Endothelial cell of umbilical vein (primary cell): Measurements from ENCODE around the gene P2RX2. TPM values are rescaled to one million over a fixed set of nuclear protein-coding genes. Genes with fewer than 3 reads are reported as not detected.
A peak's percentile ranks its signal among the peaks of the same experiment; 100 is the strongest.

ENCODE experiments used
- BruUV-seq: library from RNA; stranded (reverse); fragments of 400-500 nt; replicated peaks from 2 replicates; lab custom pipeline; 2021; lab: Mats Ljungman, UMichigan
- CTCF ChIA-PET: fragments of 300-600, 350-600 bp; sonication (Branson Sonifier 250); formaldehyde crosslinking; loops from one replicate; lab custom pipeline; 2021; ENCODE audit warnings: antibody characterized with exemption, inconsistent platforms; lab: Charles Lee
- POLR2A ChIA-PET: fragments of 300-600, 350-600 bp; sonication (Branson Sonifier 250); formaldehyde crosslinking; loops from one replicate; lab custom pipeline; 2021; ENCODE audit warnings: antibody characterized with exemption, inconsistent platforms; lab: Charles Lee
- DNase-seq: peaks from one replicate; pipeline ENCODE4 v3.0.0-alpha.2; 2011; ENCODE audit warnings: low read depth, low spot score
- FAIRE-seq: peaks from 2 replicates; lab custom pipeline; 2011; peaks lifted over from hg19 to GRCh38; lab: Jason Lieb, UNC
- H2AFZ ChIP-seq: 2 replicates; pipeline ENCODE4 v1.6.0; 2012; ENCODE audit warnings: low read depth, low read length, control low read depth, inconsistent platforms
- H3K27ac ChIP-seq: 2 replicates; pipeline ENCODE4 v1.5.1; 2011; ENCODE audit warnings: low read depth, mild to moderate bottlenecking, control low read depth, low read length, moderate library complexity; ENCODE audit not compliant: insufficient read depth
- H3K27me3 ChIP-seq, 2 experiments: 2 replicates each; pipeline versions ENCODE4 v1.6.0 to v1.6.1; 2011; ENCODE audit warnings: low read length in 2 of 2, mixed read lengths in 1 of 2; ENCODE audit not compliant: control insufficient read depth in 2 of 2, insufficient read depth in 2 of 2
- H3K36me3 ChIP-seq, 2 experiments: 2 replicates in 1 of 2; 3 replicates in 1 of 2; pipeline ENCODE4 v1.5.1; 2011; ENCODE audit warnings: low read length in 2 of 2, mild to moderate bottlenecking in 1 of 2, moderate library complexity in 1 of 2; ENCODE audit not compliant: control insufficient read depth in 2 of 2, insufficient read depth in 2 of 2; ENCODE audit errors: extremely low read depth in 1 of 2
- H3K4me1 ChIP-seq: 3 replicates; pipeline ENCODE4 v1.5.1; 2011; ENCODE audit warnings: mild to moderate bottlenecking, low read length; ENCODE audit not compliant: control insufficient read depth, insufficient read depth; ENCODE audit errors: extremely low read depth
- H3K4me2 ChIP-seq: 2 replicates; pipeline ENCODE4 v1.6.1; 2011; ENCODE audit warnings: low read length, control low read depth, mixed read lengths; ENCODE audit not compliant: insufficient read depth
- H3K4me3 ChIP-seq, 3 experiments: fragments of 200-600 bp in 1 of 3; sonication (generic), shearing (Covaris generic) in 1 of 3; replicated peaks in 1 of 3; 2 replicates each; pipeline ENCODE4 v1.5.1; 2011 to 2016; ENCODE audit warnings: control low read depth in 3 of 3, low read length in 3 of 3, mild to moderate bottlenecking in 2 of 3, inconsistent platforms in 1 of 3, low read depth in 1 of 3, moderate library complexity in 1 of 3; ENCODE audit not compliant: insufficient read depth in 1 of 3
- H3K79me2 ChIP-seq: 2 replicates; pipeline ENCODE4 v1.6.0; 2012; ENCODE audit warnings: low read length, inconsistent platforms; ENCODE audit not compliant: control insufficient read depth, insufficient read depth
- H3K9ac ChIP-seq: replicated peaks from 2 replicates; pipeline ENCODE3; 2011; ENCODE audit warnings: low read length, control low read depth; ENCODE audit not compliant: insufficient read depth; ENCODE audit errors: extremely low read depth
- H3K9me1 ChIP-seq: replicated peaks from 3 replicates; pipeline ENCODE4 v1.6.0; 2011; ENCODE audit warnings: mild to moderate bottlenecking, low read length; ENCODE audit not compliant: control insufficient read depth, insufficient read depth; ENCODE audit errors: extremely low read depth
- H3K9me3 ChIP-seq: replicated peaks from 2 replicates; pipeline ENCODE4 v1.5.1; 2012; ENCODE audit warnings: low read length, inconsistent platforms; ENCODE audit not compliant: control insufficient read depth, insufficient read depth
- H4K20me1 ChIP-seq: replicated peaks from 2 replicates; pipeline ENCODE3; 2011; ENCODE audit warnings: mild to moderate bottlenecking, low read length; ENCODE audit not compliant: control insufficient read depth, insufficient read depth; ENCODE audit errors: extremely low read depth
- CTCF ChIP-seq, 2 donors: IDR thresholded peaks; 1 replicate in 1 of 2; 2 replicates in 1 of 2; pipeline ENCODE4 v1.5.1; 2011; ENCODE audit warnings: low read length in 2 of 2, mild to moderate bottlenecking in 2 of 2, moderate library complexity in 2 of 2, control low read depth in 1 of 2, inconsistent platforms in 1 of 2, low read depth in 1 of 2; ENCODE audit not compliant: insufficient read depth in 1 of 2; ENCODE audit errors: extremely low read depth in 1 of 2
- EZH2 ChIP-seq: IDR thresholded peaks from 2 replicates; pipeline ENCODE4 v1.6.1; 2012; ENCODE audit warnings: borderline replicate concordance, low read depth, mild to moderate bottlenecking, moderate library complexity, low read length, inconsistent platforms; ENCODE audit not compliant: severe bottlenecking
- FOS ChIP-seq: IDR thresholded peaks from 2 replicates; pipeline ENCODE4 v1.6.1; 2011; ENCODE audit warnings: mild to moderate bottlenecking, low read length, moderate library complexity, borderline replicate concordance; ENCODE audit not compliant: insufficient read depth
- GATA2 ChIP-seq: IDR thresholded peaks from 2 replicates; pipeline ENCODE4 v1.7.0; 2011; ENCODE audit warnings: low read depth, mild to moderate bottlenecking, moderate library complexity, mixed read lengths, low read length; ENCODE audit not compliant: insufficient read length, insufficient read depth
- JUN ChIP-seq: IDR thresholded peaks from 2 replicates; pipeline ENCODE4 v1.6.1; 2011; ENCODE audit warnings: borderline replicate concordance, low read depth; ENCODE audit not compliant: insufficient read length, insufficient read depth
- MAX ChIP-seq: IDR thresholded peaks from 2 replicates; pipeline ENCODE4 v1.6.1; 2011; ENCODE audit not compliant: insufficient read depth, insufficient read length
- MYC ChIP-seq: IDR thresholded peaks from one replicate; pipeline ENCODE4 v1.6.1; 2011; ENCODE audit warnings: mild to moderate bottlenecking, low read depth, low read length
- POLR2A ChIP-seq: IDR thresholded peaks from 2 replicates; pipeline ENCODE4 v1.6.1; 2012; ENCODE audit warnings: low read depth, mild to moderate bottlenecking, control low read depth, low read length
- POLR2AphosphoS5 ChIP-seq: IDR thresholded peaks from 2 replicates; pipeline ENCODE4 v1.6.1; 2012; ENCODE audit warnings: low read depth, mild to moderate bottlenecking, control low read depth, low read length, moderate library complexity; ENCODE audit not compliant: insufficient read depth
- dilution Hi-C: fragments of 300-500 bp; cut with MboI; formaldehyde crosslinking; loops from one replicate; pipeline ENCODE4 v1.15.0; 2019; ENCODE audit warnings: low sequenced_read_pairs; ENCODE audit not compliant: extremely low pct_ligation_motif_present
- intact Hi-C: fragments of 100-400 bp; cut with micrococcal nuclease; formaldehyde crosslinking; loops from one replicate; pipeline ENCODE4 v1.10.0; 2022
- polyA plus RNA-seq, 4 experiments: library from polyadenylated mRNA; depleted of rRNA in 3 of 4; stranded (reverse) in 3 of 4; unstranded in 1 of 4; fragments of >200 nt; gene quantifications; 2 replicates each; pipeline versions ENCODE4 v1.2.1 to v1.2.3, GENCODE V29; 2011 to 2012; ENCODE audit warnings: missing spikeins in 1 of 4
- total RNA-seq: library from RNA; stranded (reverse); gene quantifications from 2 replicates; pipeline ENCODE4 v1.2.3, GENCODE V29; 2021

The P2RX2 gene
- total and polyA plus RNA-seq, 2 donors (not counting 3 experiments of a cell fraction or from before 2014, with no cell fraction given) = not detected

GRCh38 chr12:132653567-132654290, 35.2 kb downstream of the P2RX2 start:
- Histone ChIP-seq H4K20me1 (no peaks in the 10 kb centered on the region), H3K27me3 (no peaks in the 10 kb centered on the region), H3K4me2 (no peak overlapping the region), H3K9me1 (no peaks in the 10 kb centered on the region), H3K4me1 (peaks cover 2% of the 10 kb centered on the region), H3K9me3 (no peaks in the 10 kb centered on the region), H3K9ac (peak overlapping the region; percentile 30), H3K27ac (peak overlapping the region; percentile 54), H3K4me3 (no peak overlapping the region), H3K36me3 (peaks cover 4 to 16% of the 10 kb centered on the region in 2 experiments), H2AFZ (no peak overlapping the region), H3K79me2 (no peaks in the 10 kb centered on the region)
- intact Hi-C loops (no loop called here), dilution Hi-C loops (no loop called here)
- DNase-seq (peak; percentile 88), FAIRE-seq (peak; percentile 84)
- POLR2A ChIA-PET = no interaction called here
- CTCF ChIA-PET = interaction anchor here (0.9 to 1.4 kb wide), 2 partner anchors 15 to 93 kb away, joined by 3 to 4 read pairs; no protein-coding TSS in a partner anchor
- TF ChIP-seq FOS (no peak), POLR2A (no peak), POLR2AphosphoS5 (no peak), JUN (no peak), EZH2 (no peak)
- no TSS peak for BruUV-seq

- CTCF ChIA-PET = interaction anchor here (1.3 kb wide), 1 partner anchor 18 kb away, joined by 3 read pairs; no protein-coding TSS in a partner anchor
- Histone ChIP-seq H3K4me1 (peaks cover 2% of the 10 kb centered on the region), H3K4me3 (no peak overlapping the region), H3K9me1 (no peaks in the 10 kb centered on the region), H4K20me1 (no peaks in the 10 kb centered on the region), H3K79me2 (no peaks in the 10 kb centered on the region), H3K4me2 (no peak overlapping the region), H3K27ac (no peak overlapping the region), H3K9ac (no peak overlapping the region), H3K9me3 (no peaks in the 10 kb centered on the region), H3K36me3 (peaks cover 7 to 12% of the 10 kb centered on the region in 2 experiments), H2AFZ (no peak overlapping the region), H3K27me3 (no peaks in the 10 kb centered on the region)
- POLR2A ChIA-PET = no interaction called here
- TF ChIP-seq POLR2AphosphoS5 = no peak
- TF ChIP-seq MAX = no peak
- TF ChIP-seq EZH2 = no peak
- TF ChIP-seq FOS = no peak
- no peak for TF ChIP-seq POLR2A
- TF ChIP-seq MYC = no peak
- no peak for TF ChIP-seq GATA2
- TF ChIP-seq JUN = no peak
- TF ChIP-seq CTCF (IDR thresholded peaks at IDR 0.05; ENCODE audit: extremely low read depth in 1 of 2, insufficient read depth in 1 of 2, low read depth in 1 of 2, low read length in 2 of 2) = no peak
- peak; percentile 31 for FAIRE-seq
- dilution Hi-C loops = no loop called here
- intact Hi-C loops = no loop called here
- no TSS peak for BruUV-seq
- DNase-seq = no peak
Measured at GRCh38 chr12:132657004-132657727, 38.6 kb downstream of the P2RX2 start.
